OCI-LY7 (cell line): Measurements from ENCODE around the gene PURA.

Experiments used
- CTCF ChIP-seq: fragments of 200-600 bp; sonication (generic); conservative IDR thresholded peaks from 2 replicates; pipeline ENCODE4 v1.5.1; 2014; ENCODE audit warnings: mild to moderate bottlenecking, antibody characterized with exemption, low read length, moderate library complexity, mixed read lengths
- EZH2phosphoT487 ChIP-seq: fragments of 200-600 bp; sonication (generic); IDR thresholded peaks from 2 replicates; pipeline ENCODE4 v1.6.1; 2018; ENCODE audit warnings: low read depth, borderline replicate concordance, mild to moderate bottlenecking, mixed run types, antibody characterized with exemption, low read length, moderate library complexity, mixed read lengths

DNA sequence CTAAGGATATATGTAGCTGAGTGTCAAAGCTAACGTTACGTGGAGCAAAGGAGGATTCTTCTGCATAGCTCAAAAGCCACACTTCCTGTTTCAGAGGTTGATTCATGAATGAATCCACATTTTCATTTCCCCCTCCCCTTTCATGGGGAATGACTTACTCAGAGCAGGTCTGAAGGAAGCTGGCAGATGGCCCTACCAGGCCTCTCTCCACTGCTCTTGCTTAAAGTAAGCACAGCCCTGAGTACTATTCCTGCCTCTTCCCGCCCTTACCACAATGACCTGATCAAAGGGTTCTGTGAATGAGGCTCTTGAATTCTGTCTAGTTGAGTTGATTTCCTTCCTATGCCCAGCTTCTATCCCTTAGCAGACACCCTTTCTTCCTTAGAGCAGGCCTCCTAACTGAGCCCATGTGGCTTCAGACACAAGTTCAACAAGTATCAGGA lies 18.1 kb downstream of the PURA start:
- no peak for TF ChIP-seq CTCF
- no peak for TF ChIP-seq EZH2phosphoT487
